Brain microvascular endothelial cell (primary cell): Measurements from ENCODE around the gene SOX8.

Experiments
- DNase-seq: peaks from one replicate; pipeline ENCODE4 v3.0.0-alpha.2; 2020
- H3K27ac ChIP-seq: fragments of 250-450 bp; sonication (Bioruptor Pico); 2 replicates; pipeline ENCODE4 v1.5.1; 2020; ENCODE audit warnings: mild to moderate bottlenecking, moderate library complexity
- H3K27me3 ChIP-seq: fragments of 250-450 bp; sonication (Bioruptor Pico); replicated peaks from 2 replicates; pipeline ENCODE4 v1.5.1; 2020; ENCODE audit warnings: mild to moderate bottlenecking
- H3K36me3 ChIP-seq: fragments of 250-450 bp; sonication (Bioruptor Pico); replicated peaks from 2 replicates; pipeline ENCODE4 v1.5.1; 2020; ENCODE audit warnings: mild to moderate bottlenecking
- H3K4me3 ChIP-seq: 2 replicates; pipeline ENCODE4 v1.5.1; 2011; ENCODE audit warnings: low read depth, mild to moderate bottlenecking, control low read depth, low read length, moderate library complexity
- in situ Hi-C: cut with HindIII; loops from 2 replicates; pipeline ENCODE4 v1.10.0; 2017; ENCODE audit warnings: low sequenced_read_pairs, low pct_ligation_motif_present
- TF ChIP-seq, protein P1 (sequence below): IDR thresholded peaks from 2 replicates; pipeline ENCODE4 v1.5.1; 2011; ENCODE audit warnings: low read depth, mild to moderate bottlenecking, moderate library complexity, low read length, control low read depth, inconsistent platforms; ENCODE audit errors: missing control alignments

The SOX8 gene

DNA sequence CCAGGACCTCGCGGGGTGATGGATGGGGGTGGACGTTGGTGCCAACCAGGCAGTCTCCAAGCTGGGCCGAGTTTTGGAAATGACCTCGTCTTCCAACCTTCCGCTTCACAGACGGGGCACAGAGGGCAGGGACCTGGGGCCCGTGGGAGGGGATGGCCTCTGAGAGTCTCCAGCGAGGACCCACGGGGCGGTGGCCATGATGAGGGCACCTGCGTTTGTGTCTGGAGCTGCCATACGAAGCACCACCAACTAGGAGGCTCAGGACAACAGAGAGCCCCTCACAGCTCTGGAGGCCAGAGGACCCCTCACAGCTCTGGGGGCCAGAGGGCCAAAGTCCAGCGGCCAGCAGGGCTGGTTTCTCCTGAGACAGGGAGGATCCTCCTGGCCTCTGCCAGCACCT, 26.5 kb downstream of the SOX8 start:
- Histone ChIP-seq H3K27me3 (peaks cover 47% of the 10 kb centered on the region), H3K27ac (no peak overlapping the region), H3K4me3 (no peak overlapping the region), H3K36me3 (no peaks in the 10 kb centered on the region)
- TF ChIP-seq, protein P1, sequence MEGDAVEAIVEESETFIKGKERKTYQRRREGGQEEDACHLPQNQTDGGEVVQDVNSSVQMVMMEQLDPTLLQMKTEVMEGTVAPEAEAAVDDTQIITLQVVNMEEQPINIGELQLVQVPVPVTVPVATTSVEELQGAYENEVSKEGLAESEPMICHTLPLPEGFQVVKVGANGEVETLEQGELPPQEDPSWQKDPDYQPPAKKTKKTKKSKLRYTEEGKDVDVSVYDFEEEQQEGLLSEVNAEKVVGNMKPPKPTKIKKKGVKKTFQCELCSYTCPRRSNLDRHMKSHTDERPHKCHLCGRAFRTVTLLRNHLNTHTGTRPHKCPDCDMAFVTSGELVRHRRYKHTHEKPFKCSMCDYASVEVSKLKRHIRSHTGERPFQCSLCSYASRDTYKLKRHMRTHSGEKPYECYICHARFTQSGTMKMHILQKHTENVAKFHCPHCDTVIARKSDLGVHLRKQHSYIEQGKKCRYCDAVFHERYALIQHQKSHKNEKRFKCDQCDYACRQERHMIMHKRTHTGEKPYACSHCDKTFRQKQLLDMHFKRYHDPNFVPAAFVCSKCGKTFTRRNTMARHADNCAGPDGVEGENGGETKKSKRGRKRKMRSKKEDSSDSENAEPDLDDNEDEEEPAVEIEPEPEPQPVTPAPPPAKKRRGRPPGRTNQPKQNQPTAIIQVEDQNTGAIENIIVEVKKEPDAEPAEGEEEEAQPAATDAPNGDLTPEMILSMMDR, result no peak
- in situ Hi-C loops, result no loop called here
- DNase-seq, result no peak

- Histone ChIP-seq H3K4me3 (no peak overlapping the region), H3K36me3 (no peaks in the 10 kb centered on the region), H3K27me3 (peaks cover 47% of the 10 kb centered on the region), H3K27ac (no peak overlapping the region)
- TF ChIP-seq, protein P1, result no peak
- in situ Hi-C loops, result no loop called here
- no peak for DNase-seq
These were observed 28.0 kb downstream of the SOX8 start for GRCh38 chr16:1009358-1010150.

DNA sequence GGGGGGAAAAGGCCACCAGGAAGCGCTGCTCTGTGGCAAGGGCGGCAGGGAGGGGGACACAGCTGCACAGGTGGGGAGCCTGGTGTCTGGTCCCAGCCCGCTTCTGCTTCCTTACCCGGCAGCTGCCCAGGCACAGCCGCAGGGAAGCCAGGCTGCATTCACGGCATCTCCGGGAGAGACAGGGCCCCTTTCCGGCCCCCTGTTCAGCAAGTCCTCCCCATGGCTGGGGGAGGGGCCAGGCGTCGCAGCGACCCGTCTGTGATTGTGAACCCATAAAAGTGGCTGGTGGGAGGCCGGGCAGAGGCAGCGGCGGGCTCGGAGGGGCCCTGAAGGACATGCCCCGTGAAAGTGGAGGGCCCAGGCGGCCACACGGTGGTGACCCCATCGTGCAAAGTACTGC, 28.7 kb downstream of the SOX8 start:
- Histone ChIP-seq H3K27ac (no peak overlapping the region), H3K4me3 (no peak overlapping the region), H3K27me3 (peaks cover 46% of the 10 kb centered on the region), H3K36me3 (no peaks in the 10 kb centered on the region)
- in situ Hi-C loops, result no loop called here
- DNase-seq, result no peak
- TF ChIP-seq, protein P1, result no peak

GRCh38 chr16:1010815-1011214, 29.2 kb downstream of the SOX8 start:
- H3K27me3 ChIP-seq, result peaks cover 40% of the 10 kb centered on the region
- in situ Hi-C loops, result no loop called here
- H3K27ac ChIP-seq, result no peak overlapping the region
- DNase-seq, result no peak
- H3K36me3 ChIP-seq, result no peaks in the 10 kb centered on the region
- no peak overlapping the region for H3K4me3 ChIP-seq
- TF ChIP-seq, protein P1, result no peak

DNA sequence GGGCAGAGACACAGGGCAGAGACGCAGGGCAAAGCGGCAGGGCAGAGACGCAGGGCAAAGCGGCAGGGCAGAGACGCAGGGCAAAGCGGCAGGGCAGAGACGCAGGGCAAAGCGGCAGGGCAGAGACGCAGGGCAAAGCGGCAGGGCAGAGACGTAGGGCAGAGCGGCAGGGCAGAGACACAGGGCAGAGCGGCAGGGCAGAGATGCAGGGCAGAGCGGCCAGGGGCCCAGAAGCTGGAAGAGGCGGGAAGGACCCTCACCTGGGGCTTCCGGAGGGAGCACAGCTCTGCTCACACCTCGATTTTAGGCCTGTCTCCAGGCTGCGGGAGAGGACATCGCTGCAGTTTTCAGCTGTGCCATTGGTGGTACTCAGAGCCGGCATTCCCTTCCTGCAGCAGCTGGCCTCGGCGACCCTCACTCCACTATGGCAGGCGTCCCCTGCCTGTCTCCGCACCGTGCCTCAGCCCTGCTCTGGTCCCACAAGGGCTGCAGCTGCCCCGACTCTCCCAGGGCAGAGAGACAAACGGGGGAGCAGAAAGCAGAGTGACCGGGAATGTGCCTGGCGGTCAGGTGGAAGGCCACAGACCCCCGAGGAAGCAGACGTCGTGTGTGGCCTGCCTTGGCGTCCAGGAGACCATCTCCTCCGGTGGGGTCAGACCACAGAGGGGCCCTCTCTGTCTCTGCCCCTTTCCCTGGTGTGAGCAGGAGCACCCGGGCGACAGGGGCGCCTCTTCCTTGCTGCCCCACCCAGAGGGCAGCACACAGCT, 29.9 kb downstream of the SOX8 start:
- TF ChIP-seq, protein P1, result no peak
- Histone ChIP-seq H3K4me3 (no peak overlapping the region), H3K36me3 (no peaks in the 10 kb centered on the region), H3K27ac (no peak overlapping the region), H3K27me3 (peaks cover 40% of the 10 kb centered on the region)
- no peak for DNase-seq
- in situ Hi-C loops, result no loop called here
